Measurements from ENCODE around the gene TSPYL4. TPM values are rescaled to one million over a fixed set of nuclear protein-coding genes. Genes with fewer than 3 reads are reported as not detected.

The TSPYL4 gene
- total RNA-seq, 1 experiment from 2014 or later = 5.4 TPM

DNA sequence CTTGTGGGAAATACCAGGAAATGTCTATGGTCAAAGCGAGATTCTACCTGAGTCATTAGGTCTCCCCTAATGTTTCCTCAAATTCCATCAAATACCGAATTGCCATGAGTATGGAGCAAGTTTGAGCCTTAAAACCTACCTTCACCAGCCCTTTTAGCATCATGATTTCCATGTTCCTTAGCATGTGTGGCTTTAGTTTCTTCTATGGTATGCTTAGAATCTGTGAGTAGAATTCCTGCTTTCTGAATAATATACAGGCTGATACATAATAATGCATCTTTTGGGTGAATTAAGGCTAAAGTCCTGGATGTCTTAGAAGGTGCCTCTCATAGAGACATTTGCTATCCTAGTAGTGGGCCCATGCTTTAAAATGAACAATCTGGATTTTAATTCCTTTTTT is 32.0 kb downstream of the TSPYL4 start:
- ChIA-PET RAD21 (ENCODE audit: low non-redundant PET in 1 of 2, low total read pairs in 2 of 2, uncharacterized antibody in 2 of 2, unreplicated experiment in 2 of 2) (no interaction called here), CTCF (no interaction called here), POLR2A (no interaction called here)
- intact Hi-C loops (cut with micrococcal nuclease) = no loop called here
- BruUV-seq (replicated peaks) = no TSS peak
- no peaks in the 10 kb centered on the region for H3K4me1 ChIP-seq (ENCODE audit: control insufficient read depth in 1 of 2, insufficient read depth in 2 of 2, low read length in 2 of 2)
- H3K27ac ChIP-seq (ENCODE audit: low read depth, low read length) = no peak overlapping the region
- DNase-seq (ENCODE audit: low read depth, low spot score) = no peak
- H4K20me1 ChIP-seq (ENCODE audit: insufficient read depth) = no peaks in the 10 kb centered on the region
- ATAC-seq = no peak
- no peak overlapping the region for H3K9ac ChIP-seq (ENCODE audit: low read length)
- TF ChIP-seq CEBPB (IDR thresholded peaks at IDR 0.05; ENCODE audit: low read depth) (no peak), POLR2A (IDR thresholded peaks at IDR 0.05; ENCODE audit: borderline replicate concordance, extremely low read depth, insufficient read depth, insufficient read length) (no peak), TCF7L2 (IDR thresholded peaks at IDR 0.05; ENCODE audit: borderline replicate concordance, extremely low read depth, insufficient read depth, insufficient read length) (no peak), YY1 (IDR thresholded peaks at IDR 0.05; ENCODE audit: extremely low read depth, insufficient replicate concordance, low read depth, low read length) (no peak), SIN3A (IDR thresholded peaks at IDR 0.05; ENCODE audit: low read depth) (no peak)
- TF ChIP-seq, protein P1, sequence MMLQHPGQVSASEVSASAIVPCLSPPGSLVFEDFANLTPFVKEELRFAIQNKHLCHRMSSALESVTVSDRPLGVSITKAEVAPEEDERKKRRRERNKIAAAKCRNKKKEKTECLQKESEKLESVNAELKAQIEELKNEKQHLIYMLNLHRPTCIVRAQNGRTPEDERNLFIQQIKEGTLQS (IDR thresholded peaks at IDR 0.05) = no peak
- TF ChIP-seq, protein P2, sequence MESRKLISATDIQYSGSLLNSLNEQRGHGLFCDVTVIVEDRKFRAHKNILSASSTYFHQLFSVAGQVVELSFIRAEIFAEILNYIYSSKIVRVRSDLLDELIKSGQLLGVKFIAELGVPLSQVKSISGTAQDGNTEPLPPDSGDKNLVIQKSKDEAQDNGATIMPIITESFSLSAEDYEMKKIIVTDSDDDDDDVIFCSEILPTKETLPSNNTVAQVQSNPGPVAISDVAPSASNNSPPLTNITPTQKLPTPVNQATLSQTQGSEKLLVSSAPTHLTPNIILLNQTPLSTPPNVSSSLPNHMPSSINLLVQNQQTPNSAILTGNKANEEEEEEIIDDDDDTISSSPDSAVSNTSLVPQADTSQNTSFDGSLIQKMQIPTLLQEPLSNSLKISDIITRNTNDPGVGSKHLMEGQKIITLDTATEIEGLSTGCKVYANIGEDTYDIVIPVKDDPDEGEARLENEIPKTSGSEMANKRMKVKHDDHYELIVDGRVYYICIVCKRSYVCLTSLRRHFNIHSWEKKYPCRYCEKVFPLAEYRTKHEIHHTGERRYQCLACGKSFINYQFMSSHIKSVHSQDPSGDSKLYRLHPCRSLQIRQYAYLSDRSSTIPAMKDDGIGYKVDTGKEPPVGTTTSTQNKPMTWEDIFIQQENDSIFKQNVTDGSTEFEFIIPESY (IDR thresholded peaks at IDR 0.05; ENCODE audit: extremely low read depth, insufficient replicate concordance, low read length) = no peak
- TF ChIP-seq, protein P3, sequence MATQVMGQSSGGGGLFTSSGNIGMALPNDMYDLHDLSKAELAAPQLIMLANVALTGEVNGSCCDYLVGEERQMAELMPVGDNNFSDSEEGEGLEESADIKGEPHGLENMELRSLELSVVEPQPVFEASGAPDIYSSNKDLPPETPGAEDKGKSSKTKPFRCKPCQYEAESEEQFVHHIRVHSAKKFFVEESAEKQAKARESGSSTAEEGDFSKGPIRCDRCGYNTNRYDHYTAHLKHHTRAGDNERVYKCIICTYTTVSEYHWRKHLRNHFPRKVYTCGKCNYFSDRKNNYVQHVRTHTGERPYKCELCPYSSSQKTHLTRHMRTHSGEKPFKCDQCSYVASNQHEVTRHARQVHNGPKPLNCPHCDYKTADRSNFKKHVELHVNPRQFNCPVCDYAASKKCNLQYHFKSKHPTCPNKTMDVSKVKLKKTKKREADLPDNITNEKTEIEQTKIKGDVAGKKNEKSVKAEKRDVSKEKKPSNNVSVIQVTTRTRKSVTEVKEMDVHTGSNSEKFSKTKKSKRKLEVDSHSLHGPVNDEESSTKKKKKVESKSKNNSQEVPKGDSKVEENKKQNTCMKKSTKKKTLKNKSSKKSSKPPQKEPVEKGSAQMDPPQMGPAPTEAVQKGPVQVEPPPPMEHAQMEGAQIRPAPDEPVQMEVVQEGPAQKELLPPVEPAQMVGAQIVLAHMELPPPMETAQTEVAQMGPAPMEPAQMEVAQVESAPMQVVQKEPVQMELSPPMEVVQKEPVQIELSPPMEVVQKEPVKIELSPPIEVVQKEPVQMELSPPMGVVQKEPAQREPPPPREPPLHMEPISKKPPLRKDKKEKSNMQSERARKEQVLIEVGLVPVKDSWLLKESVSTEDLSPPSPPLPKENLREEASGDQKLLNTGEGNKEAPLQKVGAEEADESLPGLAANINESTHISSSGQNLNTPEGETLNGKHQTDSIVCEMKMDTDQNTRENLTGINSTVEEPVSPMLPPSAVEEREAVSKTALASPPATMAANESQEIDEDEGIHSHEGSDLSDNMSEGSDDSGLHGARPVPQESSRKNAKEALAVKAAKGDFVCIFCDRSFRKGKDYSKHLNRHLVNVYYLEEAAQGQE (IDR thresholded peaks at IDR 0.05; ENCODE audit: low read depth) = no peak
- H3K36me3 ChIP-seq (ENCODE audit: control insufficient read depth in 1 of 2, insufficient read depth in 2 of 2, low read length in 2 of 2) = no peaks in the 10 kb centered on the region
- no peaks in the 10 kb centered on the region for H3K9me3 ChIP-seq (ENCODE audit: control insufficient read depth in 1 of 2, insufficient read depth in 1 of 2, low read depth in 1 of 2, low read length in 2 of 2)
- no peaks in the 10 kb centered on the region for H3K79me2 ChIP-seq (ENCODE audit: insufficient read depth, low read length)
- no peaks in the 10 kb centered on the region for H3K9me2 ChIP-seq (ENCODE audit: insufficient read depth)
- no peak overlapping the region for H3K4me3 ChIP-seq (replicated peaks in 1 of 2; ENCODE audit: low read depth in 1 of 2, low read length in 2 of 2)
- H3K27me3 ChIP-seq (ENCODE audit: insufficient read depth, low read length) = no peaks in the 10 kb centered on the region
- no peak overlapping the region for H3K4me2 ChIP-seq (ENCODE audit: low read length)
- H2AFZ ChIP-seq (ENCODE audit: low read depth, low read length, poor library complexity, severe bottlenecking) = no peak overlapping the region

Measured in HCT116 (cell line).